ENCODE results near the gene LRBA. TPM values are rescaled to one million over a fixed set of nuclear protein-coding genes. Genes with fewer than 3 reads are reported as not detected.
"Not testable (repeated sequence)": the region's sequence is repeated elsewhere in the genome, so short reads cannot be mapped to it uniquely, and the experiment has no call there.

LRBA gene
- total and polyA plus RNA-seq, 2 donors: 11.6 to 92.0 TPM

DNA sequence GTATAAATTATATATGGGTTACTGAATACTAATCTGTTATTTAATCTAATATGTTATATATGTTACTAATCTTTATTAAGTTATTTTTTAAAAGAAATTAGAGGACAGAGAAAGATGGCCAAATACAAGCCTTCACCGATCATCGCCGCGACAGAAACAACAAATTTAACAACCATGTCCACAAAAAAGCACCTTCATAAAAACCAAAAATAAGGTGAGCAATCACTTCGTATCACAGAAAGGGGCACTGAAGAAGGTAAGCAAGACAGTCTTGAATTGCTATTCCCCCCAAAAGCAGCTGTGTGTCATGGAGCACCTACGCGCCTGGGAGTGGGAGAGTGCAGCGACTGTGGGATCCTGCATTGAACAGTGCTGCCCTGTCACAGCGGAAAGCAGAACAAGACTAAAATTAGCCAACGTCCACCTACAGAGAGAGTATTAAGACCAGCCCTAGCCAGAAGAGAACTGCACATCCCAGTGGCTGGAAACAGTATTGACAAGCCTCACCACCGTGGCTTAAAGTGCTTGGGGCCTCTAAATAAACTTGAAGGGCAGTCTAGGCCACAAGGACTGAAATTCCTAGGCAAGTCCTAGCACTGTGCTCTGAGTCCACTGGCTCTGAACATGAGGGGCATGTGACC lies 38.5 kb downstream of the LRBA start:
- no peak overlapping the region for H3K4me3 ChIP-seq (ENCODE audit: low read depth, low read length)
- DNase-seq (ENCODE audit: extremely low spot score): no peak
- H3K36me3 ChIP-seq (ENCODE audit: insufficient read depth): no peaks in the 10 kb centered on the region
- H3K4me1 ChIP-seq (ENCODE audit: insufficient read depth): no peaks in the 10 kb centered on the region
- H3K27ac ChIP-seq (ENCODE audit: low read depth): no peak overlapping the region
- 82% methylated on average over 11 of the region's 11 CpGs for WGBS

DNA sequence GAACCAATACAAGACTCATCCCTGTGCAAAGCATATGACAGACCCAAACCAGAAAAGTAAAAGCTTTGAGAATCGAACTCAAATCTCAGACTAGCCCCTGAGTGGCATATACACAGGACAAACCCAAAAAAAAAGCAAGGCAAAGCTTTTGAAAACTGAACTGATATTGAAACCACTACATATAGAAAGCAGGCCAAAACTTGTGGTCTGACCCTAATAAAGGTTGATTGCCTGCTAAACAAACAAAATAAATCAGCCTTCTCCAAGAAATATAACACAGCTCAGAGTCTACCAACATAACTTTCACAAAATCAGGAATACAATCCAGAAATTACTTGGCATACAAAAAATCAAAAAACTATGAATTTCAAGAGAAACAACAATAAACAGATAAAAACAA lies 40.3 kb downstream of the LRBA start:
- no peak for DNase-seq (ENCODE audit: extremely low spot score)
- WGBS: 78% methylated on average over 1 of the region's 1 CpG
- Histone ChIP-seq H3K27ac (ENCODE audit: low read depth) (no peak overlapping the region), H3K4me3 (ENCODE audit: low read depth, low read length) (no peak overlapping the region), H3K36me3 (ENCODE audit: insufficient read depth) (no peaks in the 10 kb centered on the region), H3K4me1 (ENCODE audit: insufficient read depth) (no peaks in the 10 kb centered on the region)

DNA sequence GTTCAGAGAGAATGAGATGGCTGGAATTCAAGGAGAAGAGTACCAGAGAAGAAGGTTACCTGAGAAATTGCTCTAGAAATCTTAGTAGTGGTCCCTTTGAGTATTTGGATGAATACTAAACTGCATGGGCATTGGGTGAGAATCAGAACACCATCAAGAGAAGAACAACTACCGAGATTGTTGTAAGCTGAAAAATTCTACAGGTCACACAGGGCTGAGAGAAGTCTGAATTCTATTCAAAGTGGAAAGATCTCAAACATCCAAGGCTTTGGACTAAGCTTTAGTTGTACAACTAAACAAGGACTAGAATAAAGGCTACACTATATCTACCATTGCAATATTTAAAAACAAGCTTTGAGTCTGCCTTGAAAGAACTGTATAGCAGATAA lies 40.8 kb downstream of the LRBA start:
- Histone ChIP-seq H3K27ac (ENCODE audit: low read depth) (no peak overlapping the region), H3K4me1 (ENCODE audit: insufficient read depth) (no peaks in the 10 kb centered on the region), H3K36me3 (ENCODE audit: insufficient read depth) (no peaks in the 10 kb centered on the region), H3K4me3 (ENCODE audit: low read depth, low read length) (no peak overlapping the region)
- no peak for DNase-seq (ENCODE audit: extremely low spot score)
- WGBS: 100% methylated on average over 1 of the region's 1 CpG

DNA sequence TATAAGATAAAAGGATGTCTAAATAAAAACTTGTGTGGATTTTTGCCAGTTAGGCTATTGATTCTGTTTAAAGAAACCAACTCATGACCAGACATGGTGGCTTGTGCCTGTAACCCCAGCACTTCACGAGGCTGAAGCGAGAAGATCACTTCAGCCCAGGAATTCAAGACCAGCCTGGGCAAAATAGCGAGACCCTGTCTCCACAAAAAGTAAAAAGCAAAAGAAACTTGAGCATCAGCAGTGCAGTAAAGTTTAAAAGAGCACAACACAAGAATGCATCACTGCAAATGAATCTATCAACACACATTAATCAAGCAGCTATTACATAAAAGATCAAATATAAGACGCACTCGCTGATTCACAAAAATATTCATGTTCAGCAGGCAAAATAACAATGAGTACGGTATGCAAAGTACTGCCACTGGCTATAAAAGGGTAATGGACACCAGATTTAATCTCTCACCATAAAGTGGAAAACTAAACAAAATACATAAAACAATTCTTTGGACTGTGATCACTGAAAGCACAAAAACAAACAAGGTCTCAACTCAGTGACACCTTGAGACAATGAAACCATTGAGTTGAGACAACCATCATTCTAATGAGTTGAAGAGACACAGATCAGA lies 41.3 kb downstream of the LRBA start:
- Histone ChIP-seq H3K27ac (ENCODE audit: low read depth) (no peak overlapping the region), H3K4me3 (ENCODE audit: low read depth, low read length) (no peak overlapping the region), H3K4me1 (ENCODE audit: insufficient read depth) (no peaks in the 10 kb centered on the region), H3K36me3 (ENCODE audit: insufficient read depth) (no peaks in the 10 kb centered on the region)
- 92% methylated on average over 6 of the region's 6 CpGs for WGBS
- DNase-seq (ENCODE audit: extremely low spot score): no peak

DNA sequence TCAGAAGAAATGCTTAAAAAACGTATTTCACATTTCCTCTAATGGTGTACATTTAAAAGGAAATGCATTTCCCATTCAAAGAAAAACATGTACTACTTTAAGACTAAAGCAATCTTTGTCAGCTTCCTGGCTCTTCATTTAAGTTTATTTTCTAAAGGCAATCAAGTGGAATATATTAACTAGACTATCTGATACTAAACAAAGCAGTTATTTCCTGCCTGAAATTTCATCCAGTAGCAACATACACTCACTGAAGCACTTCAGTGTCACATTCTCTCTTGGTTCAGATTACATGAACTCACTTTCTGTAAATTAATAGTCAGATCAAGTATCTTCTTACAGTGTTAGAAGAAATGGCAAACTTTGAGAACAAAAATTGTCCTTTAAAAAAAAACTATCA lies 42.5 kb downstream of the LRBA start:
- WGBS: 50% methylated on average over 1 of the region's 1 CpG
- no peaks in the 10 kb centered on the region for H3K4me1 ChIP-seq (ENCODE audit: insufficient read depth)
- no peak for DNase-seq (ENCODE audit: extremely low spot score)
- H3K4me3 ChIP-seq (ENCODE audit: low read depth, low read length): no peak overlapping the region
- H3K36me3 ChIP-seq (ENCODE audit: insufficient read depth): no peaks in the 10 kb centered on the region
- H3K27ac ChIP-seq (ENCODE audit: low read depth): no peak overlapping the region

DNA sequence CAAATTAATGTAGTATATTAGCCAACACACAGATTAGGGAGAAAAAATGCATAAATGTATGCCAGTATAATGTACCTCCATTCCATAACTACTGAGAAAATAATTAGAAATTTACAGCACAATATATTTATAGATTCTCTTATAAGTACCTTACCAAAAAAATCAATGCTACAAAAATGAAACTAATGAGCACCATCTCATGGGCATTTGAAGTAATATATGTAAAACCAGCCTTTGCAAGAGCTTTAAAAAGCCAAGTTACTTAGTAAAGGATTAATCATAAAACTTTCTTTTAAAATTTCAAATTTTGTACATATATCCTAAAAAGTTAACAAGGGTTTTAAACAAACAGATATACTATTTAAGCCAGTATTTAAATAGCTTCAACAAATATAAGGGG lies 43.2 kb downstream of the LRBA start:
- Histone ChIP-seq H3K4me1 (ENCODE audit: insufficient read depth) (no peaks in the 10 kb centered on the region), H3K27ac (ENCODE audit: low read depth) (no peak overlapping the region), H3K4me3 (ENCODE audit: low read depth, low read length) (no peak overlapping the region), H3K36me3 (ENCODE audit: insufficient read depth) (no peaks in the 10 kb centered on the region)
- DNase-seq (ENCODE audit: extremely low spot score): no peak

DNA sequence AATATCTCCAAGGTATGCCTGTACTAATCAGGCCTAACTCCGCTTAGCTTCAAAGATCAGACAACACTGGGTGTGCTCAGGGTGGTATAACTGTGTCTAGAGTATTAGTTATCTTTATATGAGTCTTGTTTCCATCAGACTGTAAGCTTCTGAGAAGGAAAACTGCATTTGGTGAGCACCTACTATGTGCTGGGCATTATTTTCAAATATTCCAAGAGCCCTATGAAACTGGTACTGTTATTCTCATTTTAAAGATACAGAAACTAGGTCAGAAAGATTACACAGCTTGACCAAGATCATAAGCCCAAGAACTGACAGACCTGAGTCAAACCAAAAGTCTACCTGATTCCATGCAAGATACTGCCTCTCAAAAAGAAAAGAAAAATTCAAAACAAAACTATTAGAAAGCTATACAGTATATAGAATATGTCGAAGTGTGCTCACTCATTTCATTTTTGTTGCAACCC lies 44.4 kb downstream of the LRBA start:
- WGBS: 97% methylated on average over 2 of the region's 2 CpGs
- H3K4me1 ChIP-seq (ENCODE audit: insufficient read depth): no peaks in the 10 kb centered on the region
- no peak overlapping the region for H3K4me3 ChIP-seq (ENCODE audit: low read depth, low read length)
- H3K27ac ChIP-seq (ENCODE audit: low read depth): no peak overlapping the region
- no peaks in the 10 kb centered on the region for H3K36me3 ChIP-seq (ENCODE audit: insufficient read depth)
- DNase-seq (ENCODE audit: extremely low spot score): no peak

DNA sequence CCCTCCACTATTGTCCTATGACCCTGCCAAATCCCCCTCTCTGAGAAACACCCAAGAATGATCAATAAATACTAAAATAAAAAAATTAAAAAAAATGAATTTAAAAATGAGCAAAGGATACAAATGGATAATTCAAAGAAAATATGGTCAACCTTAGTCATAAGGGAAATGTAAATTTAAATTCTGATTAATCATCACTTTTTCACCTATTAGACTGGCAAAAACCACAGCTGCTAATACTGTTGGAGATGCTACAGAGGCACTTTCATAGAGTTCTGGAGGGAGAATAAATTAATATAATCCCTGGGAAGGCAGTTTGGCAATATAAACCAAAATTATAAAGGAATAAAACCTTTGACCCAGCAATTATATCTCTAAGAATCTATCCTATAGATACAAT lies 50.3 kb downstream of the LRBA start:
- Histone ChIP-seq H3K4me1 (ENCODE audit: insufficient read depth) (no peaks in the 10 kb centered on the region), H3K27ac (ENCODE audit: low read depth) (no peak overlapping the region), H3K36me3 (ENCODE audit: insufficient read depth) (no peaks in the 10 kb centered on the region), H3K4me3 (ENCODE audit: low read depth, low read length) (no peak overlapping the region)
- DNase-seq (ENCODE audit: extremely low spot score): no peak

DNA sequence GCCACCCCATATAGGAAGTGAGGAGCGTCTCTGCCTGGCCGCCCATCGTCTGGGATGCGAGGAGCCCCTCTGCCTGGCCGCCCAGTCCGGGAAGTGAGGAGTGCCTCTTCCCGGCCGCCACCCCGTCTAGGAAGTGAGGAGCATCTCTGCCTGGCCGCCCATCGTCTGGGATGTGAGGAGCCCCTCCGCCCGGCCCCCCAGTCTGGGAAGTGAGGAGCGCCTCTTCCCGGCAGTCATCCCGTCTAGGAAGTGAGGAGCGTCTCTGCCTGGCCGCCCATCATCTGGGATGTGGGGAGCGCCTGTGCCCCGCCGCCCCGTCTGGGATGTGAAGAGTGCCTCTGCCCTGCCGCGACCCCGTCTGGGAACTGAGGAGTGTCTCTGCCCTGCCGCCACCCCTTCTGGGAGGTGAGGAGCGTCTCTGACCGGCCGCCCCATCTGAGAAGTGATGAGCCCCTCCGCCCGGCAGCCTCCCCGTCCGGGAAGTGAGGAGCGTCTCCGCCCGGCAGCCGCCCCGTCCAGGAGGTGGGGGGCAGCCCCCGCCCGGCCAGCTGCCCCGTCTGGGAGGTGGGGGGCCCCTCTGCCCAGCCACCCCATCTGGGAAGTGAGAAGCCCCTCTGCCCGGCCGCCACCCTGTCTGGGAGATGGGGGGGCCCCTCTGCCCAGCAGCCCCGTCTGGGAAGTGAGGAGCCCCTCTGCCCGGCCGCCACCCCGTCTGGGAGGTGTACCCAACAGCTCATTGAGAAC lies 51.3 kb downstream of the LRBA start:
- H3K27ac ChIP-seq (ENCODE audit: low read depth); H3K4me1 ChIP-seq (ENCODE audit: insufficient read depth); DNase-seq (ENCODE audit: extremely low spot score); H3K36me3 ChIP-seq (ENCODE audit: insufficient read depth); H3K4me3 ChIP-seq (ENCODE audit: low read depth, low read length): not testable (repeated sequence)
- 95% methylated on average over 47 of the region's 47 CpGs for WGBS

DNA sequence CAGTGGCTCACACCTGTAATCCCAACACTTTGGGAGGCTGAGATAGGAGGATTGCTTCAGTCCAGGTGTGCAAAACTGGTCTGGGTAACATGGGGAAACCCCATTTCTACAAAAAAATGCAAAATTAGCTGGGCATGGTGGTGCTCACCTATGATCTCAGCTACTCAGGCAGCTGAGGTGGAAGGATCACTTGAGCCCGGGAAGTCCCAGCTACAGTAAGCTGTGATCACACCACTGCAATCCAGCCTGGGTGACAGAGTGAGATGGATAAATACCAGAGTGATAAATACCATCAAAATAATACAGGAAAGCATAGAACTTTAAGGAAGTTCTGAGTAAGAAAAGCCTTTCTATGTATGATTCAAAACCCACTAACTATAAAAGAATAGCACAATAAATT lies 52.8 kb downstream of the LRBA start:
- no peak for DNase-seq (ENCODE audit: extremely low spot score)
- Histone ChIP-seq H3K27ac (ENCODE audit: low read depth) (no peak overlapping the region), H3K4me3 (ENCODE audit: low read depth, low read length) (no peak overlapping the region), H3K36me3 (ENCODE audit: insufficient read depth) (no peaks in the 10 kb centered on the region), H3K4me1 (ENCODE audit: insufficient read depth) (no peaks in the 10 kb centered on the region)
- WGBS: 69% methylated on average over 1 of the region's 1 CpG

DNA sequence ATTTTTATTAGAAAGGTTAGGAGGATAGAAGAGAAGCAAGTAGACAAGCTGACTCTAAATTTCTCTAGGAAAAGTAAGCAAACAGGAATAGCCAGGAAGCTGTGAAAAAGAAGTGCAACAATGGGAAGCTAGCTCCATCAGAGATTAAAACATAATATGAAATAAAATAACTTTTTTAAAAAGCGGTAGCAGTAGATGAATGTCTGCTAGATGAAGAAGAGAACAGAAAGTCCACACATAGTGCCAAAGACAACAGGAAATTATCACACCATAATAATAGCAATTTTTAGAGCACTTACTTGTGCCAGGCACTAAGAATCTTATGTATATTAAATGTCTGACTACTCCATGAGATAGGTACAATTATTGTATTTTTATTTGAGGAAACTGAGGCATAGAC lies 53.5 kb downstream of the LRBA start:
- H3K4me3 ChIP-seq (ENCODE audit: low read depth, low read length): no peak overlapping the region
- 83% methylated on average over 1 of the region's 1 CpG for WGBS
- no peaks in the 10 kb centered on the region for H3K4me1 ChIP-seq (ENCODE audit: insufficient read depth)
- no peak for DNase-seq (ENCODE audit: extremely low spot score)
- H3K27ac ChIP-seq (ENCODE audit: low read depth): no peak overlapping the region
- H3K36me3 ChIP-seq (ENCODE audit: insufficient read depth): no peaks in the 10 kb centered on the region

DNA sequence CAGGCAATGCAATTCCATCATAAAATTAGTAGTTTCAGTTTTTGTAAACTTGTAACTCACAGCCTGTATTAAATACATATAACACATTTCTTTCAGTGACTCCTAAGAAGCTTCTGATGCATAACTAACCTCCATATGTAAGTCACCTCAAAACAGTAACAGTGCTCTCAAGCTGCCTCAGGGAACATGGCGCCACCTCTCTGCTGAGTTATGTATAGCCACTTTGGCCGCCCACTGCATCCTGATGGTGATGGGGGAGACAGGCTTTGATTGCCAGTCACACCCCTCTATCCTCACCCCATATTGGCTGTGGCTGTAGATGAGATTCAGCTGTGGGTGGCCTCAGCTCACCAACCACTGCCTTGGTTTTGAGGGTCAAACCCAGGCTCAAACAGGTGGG lies 54.3 kb downstream of the LRBA start:
- over 99% methylated on average over 2 of the region's 2 CpGs for WGBS

DNA sequence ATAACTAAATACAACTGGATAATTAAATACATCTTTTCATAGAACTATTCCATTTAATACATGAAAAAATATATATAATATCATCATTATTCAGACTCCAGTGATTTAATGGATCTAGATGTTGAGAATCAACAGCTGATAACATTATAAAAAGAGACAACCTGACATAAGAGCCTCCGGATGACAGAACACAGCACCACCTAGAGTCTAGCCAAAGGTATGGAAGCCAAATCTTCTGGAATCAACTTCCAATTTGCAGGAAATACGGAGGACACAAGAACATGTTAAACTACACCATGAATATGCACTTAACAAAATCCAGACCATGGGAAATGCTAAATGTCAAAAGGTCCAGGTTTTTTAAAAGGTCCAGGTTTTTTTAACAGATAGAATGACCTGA lies 55.0 kb downstream of the LRBA start:
- 73% methylated on average over 2 of the region's 2 CpGs for WGBS
- Histone ChIP-seq H3K4me3 (ENCODE audit: low read depth, low read length) (no peak overlapping the region), H3K4me1 (ENCODE audit: insufficient read depth) (no peaks in the 10 kb centered on the region), H3K27ac (ENCODE audit: low read depth) (no peak overlapping the region), H3K36me3 (ENCODE audit: insufficient read depth) (no peaks in the 10 kb centered on the region)
- DNase-seq (ENCODE audit: extremely low spot score): no peak

More for the DNA sequence above, 54.3 kb downstream of the LRBA start:
- no peaks in the 10 kb centered on the region for H3K4me1 ChIP-seq (ENCODE audit: insufficient read depth)
- DNase-seq (ENCODE audit: extremely low spot score): no peak
- H3K27ac ChIP-seq (ENCODE audit: low read depth): no peak overlapping the region
- no peaks in the 10 kb centered on the region for H3K36me3 ChIP-seq (ENCODE audit: insufficient read depth)
- no peak overlapping the region for H3K4me3 ChIP-seq (ENCODE audit: low read depth, low read length)

DNA sequence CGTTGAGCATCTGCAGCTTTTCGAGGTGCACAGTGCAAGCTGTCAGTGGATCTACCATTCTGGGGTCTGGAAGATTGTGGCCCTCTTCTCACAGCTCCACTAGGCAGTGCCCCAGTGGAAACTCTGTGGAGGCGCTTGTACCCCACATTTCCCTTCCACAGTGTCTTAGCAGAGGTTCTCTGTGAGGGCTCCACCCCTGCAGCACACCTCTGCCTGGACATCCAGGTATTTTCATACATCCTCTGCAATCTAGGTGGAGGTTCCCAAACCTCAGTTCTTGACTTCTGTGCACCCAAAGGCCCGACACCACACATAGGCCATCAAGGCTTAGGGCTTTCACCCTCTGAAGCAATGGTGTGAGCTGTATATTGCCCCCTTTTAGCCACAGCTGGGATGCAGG lies 57.1 kb downstream of the LRBA start:
- H3K27ac ChIP-seq (ENCODE audit: low read depth); H3K4me3 ChIP-seq (ENCODE audit: low read depth, low read length); H3K36me3 ChIP-seq (ENCODE audit: insufficient read depth); DNase-seq (ENCODE audit: extremely low spot score); H3K4me1 ChIP-seq (ENCODE audit: insufficient read depth): not testable (repeated sequence)
- 98% methylated on average over 4 of the region's 4 CpGs for WGBS

Data from urinary bladder (tissue), 4 donors.